ENCODE data around the gene TBKBP1.
"Not testable (repeated sequence)": the region's sequence is repeated elsewhere in the genome, so short reads cannot be mapped to it uniquely, and the experiment has no call there.

The TBKBP1 gene

GRCh38 chr17:47739150-47739549, 45.2 kb downstream of the TBKBP1 start:
- peaks cover 54% of the 10 kb centered on the region for H3K27me3 ChIP-seq (replicated peaks; ENCODE audit: control insufficient read depth, insufficient read depth, low read length)
- H3K36me3 ChIP-seq (ENCODE audit: control insufficient read depth, insufficient read depth, low read length, severe bottlenecking) = no peaks in the 10 kb centered on the region
- DNase-seq (ENCODE audit: low read depth) = no peak
- no peaks in the 10 kb centered on the region for H3K9me3 ChIP-seq (ENCODE audit: control insufficient read depth, low read length)
- no peak overlapping the region for H3K9ac ChIP-seq (ENCODE audit: low read length)
- H3K4me1 ChIP-seq (ENCODE audit: control insufficient read depth, insufficient read depth, low read length) = no peaks in the 10 kb centered on the region
- H3K4me3 ChIP-seq (ENCODE audit: low read length) = no peak overlapping the region

DNA sequence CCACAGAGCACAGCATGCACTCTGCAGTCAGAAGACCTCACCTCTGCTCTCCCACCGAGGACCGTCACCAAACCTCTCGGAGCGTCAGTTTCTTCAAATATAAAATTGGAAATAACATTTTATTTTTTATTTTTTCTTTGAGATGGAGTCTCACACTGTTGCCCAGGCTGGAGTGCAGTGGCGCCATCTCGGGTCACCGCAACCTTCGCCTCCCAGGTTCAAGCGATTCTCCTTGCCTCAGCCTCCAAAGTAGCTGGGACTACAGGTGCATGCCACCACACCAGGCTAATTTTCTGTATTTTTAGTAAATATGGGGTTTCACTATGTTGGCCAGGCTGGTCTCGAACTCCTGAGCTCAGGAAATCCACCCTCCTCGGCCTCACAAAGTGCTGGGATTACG, 46.0 kb downstream of the TBKBP1 start:
- H3K9me3 ChIP-seq (ENCODE audit: control insufficient read depth, low read length); H3K9ac ChIP-seq (ENCODE audit: low read length); H3K4me1 ChIP-seq (ENCODE audit: control insufficient read depth, insufficient read depth, low read length); DNase-seq (ENCODE audit: low read depth); H3K4me3 ChIP-seq (ENCODE audit: low read length); H3K36me3 ChIP-seq (ENCODE audit: control insufficient read depth, insufficient read depth, low read length, severe bottlenecking): not testable (repeated sequence)
- H3K27me3 ChIP-seq (replicated peaks; ENCODE audit: control insufficient read depth, insufficient read depth, low read length) = peaks cover 54% of the 10 kb centered on the region

DNA sequence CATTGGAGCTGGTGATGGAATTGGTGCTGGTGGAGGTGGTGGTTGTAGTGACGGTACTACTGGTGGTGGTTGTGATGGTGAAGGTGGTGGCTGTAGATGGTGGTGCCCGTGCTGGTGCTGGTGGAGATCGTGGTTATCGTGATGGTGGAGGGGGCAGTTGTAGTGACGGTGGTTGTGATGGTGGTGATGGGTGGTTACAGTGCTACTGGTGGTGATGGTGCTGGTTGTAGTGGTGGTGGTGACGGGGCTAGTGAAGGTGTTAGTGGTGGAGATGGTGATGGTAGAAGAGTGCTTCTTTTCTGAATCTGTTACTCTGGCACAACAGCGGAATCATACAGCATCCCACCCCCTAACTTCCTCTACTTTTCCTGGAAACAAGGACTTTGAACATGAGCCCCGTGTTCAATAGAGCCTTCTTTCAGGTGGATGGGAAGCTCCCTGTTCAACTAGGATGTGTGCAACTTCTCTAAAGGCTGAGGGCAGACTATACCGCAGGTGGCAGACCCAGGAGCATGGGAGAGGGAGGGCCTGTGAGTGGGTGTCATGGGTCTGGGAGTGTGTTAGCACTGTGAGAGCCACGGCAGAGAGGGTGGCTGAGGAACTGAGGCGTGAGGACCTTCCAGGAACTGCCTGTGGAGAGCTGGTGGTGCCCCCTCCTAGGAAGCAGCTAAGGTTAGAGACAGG, 47.3 kb downstream of the TBKBP1 start:
- Histone ChIP-seq H3K36me3 (ENCODE audit: control insufficient read depth, insufficient read depth, low read length, severe bottlenecking) (no peaks in the 10 kb centered on the region), H3K9ac (ENCODE audit: low read length) (no peak overlapping the region), H3K4me3 (ENCODE audit: low read length) (no peak overlapping the region), H3K27me3 (replicated peaks; ENCODE audit: control insufficient read depth, insufficient read depth, low read length) (peaks cover 57% of the 10 kb centered on the region), H3K9me3 (ENCODE audit: control insufficient read depth, low read length) (no peaks in the 10 kb centered on the region), H3K4me1 (ENCODE audit: control insufficient read depth, insufficient read depth, low read length) (no peaks in the 10 kb centered on the region)
- DNase-seq (ENCODE audit: low read depth) = no peak

DNA sequence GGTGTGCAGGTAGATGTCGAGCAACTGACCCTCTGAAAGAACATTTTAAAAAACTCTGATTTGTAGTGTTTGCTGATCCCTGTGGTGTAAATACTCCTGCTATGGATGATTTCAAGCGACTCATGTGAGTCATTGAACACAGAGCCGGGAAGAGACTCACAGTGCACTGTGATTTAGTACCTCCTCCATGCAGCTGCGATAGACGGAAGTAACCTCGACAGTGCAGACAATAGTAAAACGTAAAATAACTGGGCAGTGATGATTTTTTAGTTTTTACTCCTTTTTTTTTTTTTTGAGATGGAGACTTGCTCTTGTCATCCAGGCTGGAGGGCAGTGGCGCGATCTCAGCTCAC, 47.8 kb downstream of the TBKBP1 start:
- DNase-seq (ENCODE audit: low read depth) = no peak
- H3K36me3 ChIP-seq (ENCODE audit: control insufficient read depth, insufficient read depth, low read length, severe bottlenecking) = no peaks in the 10 kb centered on the region
- peaks cover 55% of the 10 kb centered on the region for H3K27me3 ChIP-seq (replicated peaks; ENCODE audit: control insufficient read depth, insufficient read depth, low read length)
- H3K9me3 ChIP-seq (ENCODE audit: control insufficient read depth, low read length) = no peaks in the 10 kb centered on the region
- no peak overlapping the region for H3K4me3 ChIP-seq (ENCODE audit: low read length)
- H3K9ac ChIP-seq (ENCODE audit: low read length) = no peak overlapping the region
- H3K4me1 ChIP-seq (ENCODE audit: control insufficient read depth, insufficient read depth, low read length) = no peaks in the 10 kb centered on the region

- no peaks in the 10 kb centered on the region for H3K9me3 ChIP-seq (ENCODE audit: control insufficient read depth, low read length)
- H3K36me3 ChIP-seq (ENCODE audit: control insufficient read depth, insufficient read depth, low read length, severe bottlenecking) = no peaks in the 10 kb centered on the region
- no peak overlapping the region for H3K9ac ChIP-seq (ENCODE audit: low read length)
- H3K4me1 ChIP-seq (ENCODE audit: control insufficient read depth, insufficient read depth, low read length) = no peaks in the 10 kb centered on the region
- no peak overlapping the region for H3K4me3 ChIP-seq (ENCODE audit: low read length)
- no peak for DNase-seq (ENCODE audit: low read depth)
- peaks cover 50% of the 10 kb centered on the region for H3K27me3 ChIP-seq (replicated peaks; ENCODE audit: control insufficient read depth, insufficient read depth, low read length)
Observed at GRCh38 chr17:47742319-47743181, 48.6 kb downstream of the TBKBP1 start.

- Histone ChIP-seq H3K9ac (ENCODE audit: low read length) (no peak overlapping the region), H3K4me3 (ENCODE audit: low read length) (no peak overlapping the region), H3K27me3 (replicated peaks; ENCODE audit: control insufficient read depth, insufficient read depth, low read length) (peaks cover 50% of the 10 kb centered on the region), H3K9me3 (ENCODE audit: control insufficient read depth, low read length) (no peaks in the 10 kb centered on the region), H3K4me1 (ENCODE audit: control insufficient read depth, insufficient read depth, low read length) (no peaks in the 10 kb centered on the region), H3K36me3 (ENCODE audit: control insufficient read depth, insufficient read depth, low read length, severe bottlenecking) (no peaks in the 10 kb centered on the region)
- no peak for DNase-seq (ENCODE audit: low read depth)
Observed at GRCh38 chr17:47744168-47745036, 50.4 kb downstream of the TBKBP1 start.

DNA sequence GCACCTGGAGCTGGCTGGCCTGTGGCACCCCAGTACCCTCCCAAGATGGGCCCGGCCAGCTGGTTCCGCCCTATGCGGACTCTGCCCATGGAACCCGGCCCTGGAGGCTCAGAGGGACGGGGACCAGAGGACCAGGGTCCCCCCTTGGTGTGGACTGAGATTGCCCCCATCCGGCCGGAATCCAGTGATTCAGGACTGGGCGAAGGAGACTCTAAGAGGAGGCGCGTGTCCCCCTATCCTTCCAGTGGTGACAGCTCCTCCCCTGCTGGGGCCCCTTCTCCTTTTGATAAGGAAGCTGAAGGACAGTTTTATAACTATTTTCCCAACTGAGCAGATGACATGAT, 51.0 kb downstream of the TBKBP1 start:
- peaks cover 50% of the 10 kb centered on the region for H3K27me3 ChIP-seq (replicated peaks; ENCODE audit: control insufficient read depth, insufficient read depth, low read length)
- DNase-seq (ENCODE audit: low read depth) = no peak
- H3K4me1 ChIP-seq (ENCODE audit: control insufficient read depth, insufficient read depth, low read length) = no peaks in the 10 kb centered on the region
- H3K9me3 ChIP-seq (ENCODE audit: control insufficient read depth, low read length) = no peaks in the 10 kb centered on the region
- no peaks in the 10 kb centered on the region for H3K36me3 ChIP-seq (ENCODE audit: control insufficient read depth, insufficient read depth, low read length, severe bottlenecking)
- H3K9ac ChIP-seq (ENCODE audit: low read length) = no peak overlapping the region
- H3K4me3 ChIP-seq (ENCODE audit: low read length) = no peak overlapping the region

GRCh38 chr17:47751471-47751870, 57.5 kb downstream of the TBKBP1 start:
- Histone ChIP-seq H3K27me3 (replicated peaks; ENCODE audit: control insufficient read depth, insufficient read depth, low read length) (peaks cover under 1% of the 10 kb centered on the region), H3K4me1 (ENCODE audit: control insufficient read depth, insufficient read depth, low read length) (no peaks in the 10 kb centered on the region), H3K36me3 (ENCODE audit: control insufficient read depth, insufficient read depth, low read length, severe bottlenecking) (no peaks in the 10 kb centered on the region), H3K9ac (ENCODE audit: low read length) (no peak overlapping the region), H3K4me3 (ENCODE audit: low read length) (no peak overlapping the region), H3K9me3 (ENCODE audit: control insufficient read depth, low read length) (peaks cover 3% of the 10 kb centered on the region)
- DNase-seq (ENCODE audit: low read depth) = no peak

- peaks cover 28% of the 10 kb centered on the region for H3K9me3 ChIP-seq (ENCODE audit: control insufficient read depth, low read length)
- no peaks in the 10 kb centered on the region for H3K36me3 ChIP-seq (ENCODE audit: control insufficient read depth, insufficient read depth, low read length, severe bottlenecking)
- no peak overlapping the region for H3K9ac ChIP-seq (ENCODE audit: low read length)
- H3K4me1 ChIP-seq (ENCODE audit: control insufficient read depth, insufficient read depth, low read length) = no peaks in the 10 kb centered on the region
- no peak for DNase-seq (ENCODE audit: low read depth)
- H3K27me3 ChIP-seq (replicated peaks; ENCODE audit: control insufficient read depth, insufficient read depth, low read length) = no peaks in the 10 kb centered on the region
- no peak overlapping the region for H3K4me3 ChIP-seq (ENCODE audit: low read length)
Observed at GRCh38 chr17:47757386-47757785, 63.4 kb downstream of the TBKBP1 start.

DNA sequence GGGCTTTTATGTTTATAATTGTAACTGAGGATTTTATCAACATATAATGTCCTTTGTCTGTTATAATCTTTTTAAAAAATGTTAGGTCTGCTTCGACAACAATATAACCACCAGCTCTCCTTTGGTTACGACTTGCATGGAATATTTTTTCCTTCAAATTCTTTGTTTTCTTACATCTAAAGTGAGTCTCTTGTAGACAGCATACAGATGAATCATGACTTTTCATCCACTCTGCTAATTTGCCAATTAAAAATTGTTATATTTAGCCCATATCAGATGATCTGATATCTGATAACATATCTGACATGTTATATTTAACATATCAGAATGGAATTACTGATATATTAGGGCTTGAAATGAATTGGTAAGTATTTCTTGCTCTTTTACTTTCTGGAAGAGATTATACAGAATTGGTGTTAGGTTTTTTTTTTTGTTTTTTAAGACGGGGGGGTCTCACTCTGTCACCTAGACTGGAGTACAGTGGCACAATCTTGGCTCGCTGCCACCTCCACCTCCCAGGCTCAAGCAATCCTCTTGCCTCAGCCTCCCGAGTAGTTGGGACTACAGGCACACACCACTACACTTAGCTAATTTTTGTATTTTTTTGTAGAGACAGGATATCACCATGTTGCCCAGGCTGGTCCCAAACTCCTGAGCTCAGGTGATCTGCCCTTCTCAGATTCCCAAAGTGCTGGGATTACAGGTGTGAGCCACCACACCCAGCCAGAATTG, 66.6 kb downstream of the TBKBP1 start:
- H3K4me1 ChIP-seq (ENCODE audit: control insufficient read depth, insufficient read depth, low read length) = no peaks in the 10 kb centered on the region
- H3K4me3 ChIP-seq (ENCODE audit: low read length) = no peak overlapping the region
- DNase-seq (ENCODE audit: low read depth) = no peak
- no peak overlapping the region for H3K9ac ChIP-seq (ENCODE audit: low read length)
- no peaks in the 10 kb centered on the region for H3K36me3 ChIP-seq (ENCODE audit: control insufficient read depth, insufficient read depth, low read length, severe bottlenecking)
- H3K9me3 ChIP-seq (ENCODE audit: control insufficient read depth, low read length) = peaks cover 37% of the 10 kb centered on the region
- no peaks in the 10 kb centered on the region for H3K27me3 ChIP-seq (replicated peaks; ENCODE audit: control insufficient read depth, insufficient read depth, low read length)
